ENCODE measurements around the gene TELO2. TPM values are rescaled to one million over a fixed set of nuclear protein-coding genes. Genes with fewer than 3 reads are reported as not detected.

TELO2 gene
- polyA plus RNA-seq = 0.55 and 0.67 TPM in 2 replicates

GRCh38 chr16:1492923-1493745 lies at the start of gene TELO2:
TSS of gene TELO2 (plus strand) at chr16:1493360. CDS start at chr16:1494282, 922 bp downstream.

GRCh38 chr16:1443980-1444729 lies 49.0 kb upstream of the TELO2 start, which contains the start of gene CCDC154:
TSS of gene CCDC154 (minus strand) at chr16:1444556. CDS start at chr16:1444322, 234 bp downstream.

GRCh38 chr16:1474796-1475551 lies 18.2 kb upstream of the TELO2 start, which contains the start of gene CLCN7:
TSS of gene CLCN7 (minus strand) at chr16:1475028. CDS start at chr16:1474974, 54 bp downstream.

GRCh38 chr16:1488619-1489018 lies 4.5 kb upstream of the TELO2 start, which contains the start of gene PTX4:
TSS of gene PTX4 (minus strand) at chr16:1488944. CDS start at chr16:1488909, 35 bp downstream.

GRCh38 chr16:1533443-1533951 lies 40.3 kb downstream of the TELO2 start, which contains the start of gene TMEM204:
TSS of gene TMEM204 (plus strand) at chr16:1533666. CDS start at chr16:1534276, 610 bp downstream.

Other genes with a start within 250 kb of the TELO2 start
- gene TPSD1, start 237.3 kb upstream of the TELO2 start, polyA plus RNA-seq = not detected in 2 replicates
- gene UBE2I, start 183.7 kb upstream of the TELO2 start, polyA plus RNA-seq = 7.7 and 10.6 TPM in 2 replicates
- 0.43 and 1.5 TPM in 2 replicates for gene BAIAP3, start 159.7 kb upstream of the TELO2 start, polyA plus RNA-seq
- 8.4 and 12.0 TPM in 2 replicates for gene TSR3, start 141.5 kb upstream of the TELO2 start, polyA plus RNA-seq
- gene GNPTG, start 141.4 kb upstream of the TELO2 start, polyA plus RNA-seq = 24.3 and 38.4 TPM in 2 replicates
- 2.1 and 3.6 TPM in 2 replicates for gene UNKL, start 78.7 kb upstream of the TELO2 start, polyA plus RNA-seq
- 8.0 and 23.6 TPM in 2 replicates for gene UQCC4, start 72.6 kb upstream of the TELO2 start, polyA plus RNA-seq
- not detected in 2 replicates for gene PERCC1, start 62.3 kb upstream of the TELO2 start, polyA plus RNA-seq
- gene CCDC154, start 48.8 kb upstream of the TELO2 start, polyA plus RNA-seq = 0.73 TPM in 1 of 2 replicates, not detected in the other
- 0.52 and 0.55 TPM in 2 replicates for gene CLCN7, start 18.3 kb upstream of the TELO2 start, polyA plus RNA-seq
- not detected in 2 replicates for gene PTX4, start 4.4 kb upstream of the TELO2 start, polyA plus RNA-seq
- not detected in 2 replicates for gene TMEM204, start 40.3 kb downstream of the TELO2 start, polyA plus RNA-seq
- gene IFT140, start 118.7 kb downstream of the TELO2 start, polyA plus RNA-seq = 0.13 and 0.50 TPM in 2 replicates
- 0.43 and 1.4 TPM in 2 replicates for gene CRAMP1, start 119.0 kb downstream of the TELO2 start, polyA plus RNA-seq
- 1.5 and 3.5 TPM in 2 replicates for gene JPT2, start 184.9 kb downstream of the TELO2 start, polyA plus RNA-seq
- gene MAPK8IP3, start 212.8 kb downstream of the TELO2 start, polyA plus RNA-seq = 0.57 and 0.75 TPM in 2 replicates

Measured in Purkinje cell (primary cell).